Amniotic epithelial cell (primary cell): ENCODE data around the gene KCNG4.

Source experiments
- DNase-seq: peaks from one replicate; pipeline ENCODE4 v3.0.0-alpha.2; 2010; ENCODE audit warnings: low read depth

Gene KCNG4

GRCh38 chr16:84182680-84183571 is 56.9 kb downstream of the KCNG4 start:
- no peak for DNase-seq

- DNase-seq = no peak
These were observed 57.7 kb downstream of the KCNG4 start for GRCh38 chr16:84182104-84182503.

- no peak for DNase-seq
These were observed 58.5 kb downstream of the KCNG4 start for GRCh38 chr16:84181144-84181915.

GRCh38 chr16:84180519-84181140 is 59.2 kb downstream of the KCNG4 start:
- no peak for DNase-seq

GRCh38 chr16:84179612-84180320 is 60.0 kb downstream of the KCNG4 start:
- DNase-seq = no peak

- no peak for DNase-seq
These were observed 60.8 kb downstream of the KCNG4 start for GRCh38 chr16:84178892-84179611.

GRCh38 chr16:84178146-84178765 is 61.6 kb downstream of the KCNG4 start:
- no peak for DNase-seq

GRCh38 chr16:84177741-84178073 is 62.1 kb downstream of the KCNG4 start:
- DNase-seq = peak; percentile 64

- DNase-seq = no peak
These were observed 63.4 kb downstream of the KCNG4 start for GRCh38 chr16:84176192-84177053.

- DNase-seq = peak; percentile 53
These were observed 64.3 kb downstream of the KCNG4 start for GRCh38 chr16:84175350-84176081.

- no peak for DNase-seq
These were observed 65.4 kb downstream of the KCNG4 start for GRCh38 chr16:84174396-84174795.

GRCh38 chr16:84169765-84170310 is 70.0 kb downstream of the KCNG4 start:
- DNase-seq = no peak
